SK-N-SH (cell line): ENCODE data around the gene SLC66A3.

Experiments used
- FOXM1 ChIP-seq: IDR thresholded peaks from 2 replicates; pipeline ENCODE4 v1.4.0; 2012; ENCODE audit warnings: low read depth, mild to moderate bottlenecking
- TF ChIP-seq, protein P1 (sequence below): fragments of 200-600 bp; sonication (generic); IDR thresholded peaks from 2 replicates; pipeline ENCODE4 v1.6.1; 2017; ENCODE audit warnings: antibody characterized with exemption, mild to moderate bottlenecking, moderate library complexity

DNA sequence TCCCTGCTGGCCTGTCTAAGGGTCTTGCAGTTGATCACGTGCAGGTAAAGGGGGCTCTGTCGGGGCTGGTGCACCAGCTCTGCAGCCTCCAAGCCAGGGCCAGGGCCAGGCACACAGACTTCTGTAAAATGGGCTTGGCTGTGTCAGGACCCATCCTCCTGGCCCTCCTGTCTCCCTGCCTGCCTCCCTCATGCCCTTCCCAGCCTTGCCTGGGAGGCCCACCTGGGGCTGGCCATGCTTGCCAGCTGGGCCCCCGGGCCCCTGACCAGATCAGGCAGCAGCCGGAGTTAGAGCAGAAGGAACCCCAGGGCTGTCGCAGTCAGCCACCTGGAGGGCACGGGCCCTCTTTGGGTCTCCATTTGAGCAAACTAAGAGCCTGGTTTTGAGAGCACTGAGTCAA, 2.0 kb downstream of the SLC66A3 start:
- TF ChIP-seq, protein P1, sequence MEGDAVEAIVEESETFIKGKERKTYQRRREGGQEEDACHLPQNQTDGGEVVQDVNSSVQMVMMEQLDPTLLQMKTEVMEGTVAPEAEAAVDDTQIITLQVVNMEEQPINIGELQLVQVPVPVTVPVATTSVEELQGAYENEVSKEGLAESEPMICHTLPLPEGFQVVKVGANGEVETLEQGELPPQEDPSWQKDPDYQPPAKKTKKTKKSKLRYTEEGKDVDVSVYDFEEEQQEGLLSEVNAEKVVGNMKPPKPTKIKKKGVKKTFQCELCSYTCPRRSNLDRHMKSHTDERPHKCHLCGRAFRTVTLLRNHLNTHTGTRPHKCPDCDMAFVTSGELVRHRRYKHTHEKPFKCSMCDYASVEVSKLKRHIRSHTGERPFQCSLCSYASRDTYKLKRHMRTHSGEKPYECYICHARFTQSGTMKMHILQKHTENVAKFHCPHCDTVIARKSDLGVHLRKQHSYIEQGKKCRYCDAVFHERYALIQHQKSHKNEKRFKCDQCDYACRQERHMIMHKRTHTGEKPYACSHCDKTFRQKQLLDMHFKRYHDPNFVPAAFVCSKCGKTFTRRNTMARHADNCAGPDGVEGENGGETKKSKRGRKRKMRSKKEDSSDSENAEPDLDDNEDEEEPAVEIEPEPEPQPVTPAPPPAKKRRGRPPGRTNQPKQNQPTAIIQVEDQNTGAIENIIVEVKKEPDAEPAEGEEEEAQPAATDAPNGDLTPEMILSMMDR, result no peak
- no peak for TF ChIP-seq FOXM1
